ENCODE measurements around the gene GCSAM. TPM values are rescaled to one million over a fixed set of nuclear protein-coding genes. Genes with fewer than 3 reads are reported as not detected.

Gene GCSAM
- total RNA-seq, 1 experiment from 2014 or later = not detected

GRCh38 chr3:112149136-112149535 is 16.1 kb upstream of the GCSAM start:
- H3K79me1 ChIP-seq (ENCODE audit: insufficient read depth, low read depth, low read length, poor library complexity, severe bottlenecking) = no peaks in the 10 kb centered on the region
- H3K4me1 Mint-ChIP-seq = peaks cover 0 to 15% of the 10 kb centered on the region in 2 experiments; a peak in 1 of 4 replicates
- H2BK20ac ChIP-seq (ENCODE audit: low read depth, low read length, poor library complexity, severe bottlenecking) = no peak overlapping the region
- no peak overlapping the region for H4K91ac ChIP-seq (ENCODE audit: insufficient read length, low read depth, low read length)
- peaks cover 14 to 41% (median 20%) of the 10 kb centered on the region in 3 experiments for H3K36me3 Mint-ChIP-seq (ENCODE audit: insufficient read depth in 1 of 3, low read depth in 3 of 3)
- H2AFZ ChIP-seq (ENCODE audit: low read length) = no peak overlapping the region
- H3T11ph ChIP-seq (ENCODE audit: low read length) = no peak overlapping the region
- no peaks in the 10 kb centered on the region for H3K27me3 ChIP-seq (ENCODE audit: insufficient read depth, low read length)
- no peak overlapping the region for H2BK5ac ChIP-seq (ENCODE audit: insufficient read length, low read length)
- no peak overlapping the region for H3K4me3 Mint-ChIP-seq
- peak overlapping the region in 1 of 3 experiments; percentile 39; a peak in 1 of 7 replicates for H3K27ac Mint-ChIP-seq
- H3K14ac ChIP-seq (ENCODE audit: insufficient read depth, low read length) = no peak overlapping the region
- H2BK12ac ChIP-seq (ENCODE audit: insufficient read length, low read depth, low read length) = no peak overlapping the region
- no peak overlapping the region for H2BK15ac ChIP-seq (ENCODE audit: low read depth, low read length)
- no peak overlapping the region for H3K23ac ChIP-seq (ENCODE audit: insufficient read length, low read depth, low read length)
- TF ChIP-seq CTCF (conservative IDR thresholded peaks at IDR 0.05) = no peak
- H3K9ac ChIP-seq (ENCODE audit: extremely low read depth, insufficient read length, low read length) = no peak overlapping the region
- H3K4me2 ChIP-seq (ENCODE audit: insufficient read depth, insufficient read length, low read length) = no peak overlapping the region
- WGBS (ENCODE audit: extremely low coverage, insufficient read length, low lambda C conversion rate) = no CpG with 5 or more reads among the region's 1 CpG
- no peak overlapping the region for H3K18ac ChIP-seq (ENCODE audit: insufficient read length, low read depth, low read length)
- H3K27me3 Mint-ChIP-seq (ENCODE audit: low read depth) = no peaks in the 10 kb centered on the region
- H3K4ac ChIP-seq (ENCODE audit: low read depth, low read length) = no peak overlapping the region
- H3K4me1 ChIP-seq (ENCODE audit: insufficient read depth, low read length) = no peaks in the 10 kb centered on the region
- H3K27ac ChIP-seq (ENCODE audit: insufficient read length, low read depth, low read length) = no peak overlapping the region
- H2AK5ac ChIP-seq (ENCODE audit: insufficient read length, low read length) = no peak overlapping the region
- H2BK120ac ChIP-seq (ENCODE audit: low read depth, low read length, poor library complexity, severe bottlenecking) = no peak overlapping the region
- DNase-seq = no peak
- no peak overlapping the region for H4K5ac ChIP-seq (ENCODE audit: insufficient read length, low read depth, low read length)
- peaks cover 32 to 44% of the 10 kb centered on the region in 2 experiments for H3K9me3 Mint-ChIP-seq
- H3K23me2 ChIP-seq (ENCODE audit: insufficient read length, low read depth, low read length, poor library complexity, severe bottlenecking) = no peaks in the 10 kb centered on the region
- no peaks in the 10 kb centered on the region for H4K20me1 ChIP-seq (ENCODE audit: control insufficient read depth, insufficient read depth, insufficient read length)
- no peaks in the 10 kb centered on the region for H3K79me2 ChIP-seq (ENCODE audit: insufficient read depth, low read length)
- no peak overlapping the region for H4K8ac ChIP-seq (replicated peaks; ENCODE audit: insufficient read length, low read depth, low read length)
- no peak overlapping the region for H3K56ac ChIP-seq (ENCODE audit: insufficient read length, low read depth, low read length)
- H3K9me3 ChIP-seq (ENCODE audit: control insufficient read depth, low read depth, low read length) = no peaks in the 10 kb centered on the region
